Measurements from ENCODE around the gene RNF181. TPM values are rescaled to one million over a fixed set of nuclear protein-coding genes. Genes with fewer than 3 reads are reported as not detected.

The RNF181 gene
- total and polyA plus RNA-seq, 2 of the 13 experiments (the other 11 are each of a cell fraction or from before 2014, with no cell fraction given) = 224 to 578 TPM

DNA sequence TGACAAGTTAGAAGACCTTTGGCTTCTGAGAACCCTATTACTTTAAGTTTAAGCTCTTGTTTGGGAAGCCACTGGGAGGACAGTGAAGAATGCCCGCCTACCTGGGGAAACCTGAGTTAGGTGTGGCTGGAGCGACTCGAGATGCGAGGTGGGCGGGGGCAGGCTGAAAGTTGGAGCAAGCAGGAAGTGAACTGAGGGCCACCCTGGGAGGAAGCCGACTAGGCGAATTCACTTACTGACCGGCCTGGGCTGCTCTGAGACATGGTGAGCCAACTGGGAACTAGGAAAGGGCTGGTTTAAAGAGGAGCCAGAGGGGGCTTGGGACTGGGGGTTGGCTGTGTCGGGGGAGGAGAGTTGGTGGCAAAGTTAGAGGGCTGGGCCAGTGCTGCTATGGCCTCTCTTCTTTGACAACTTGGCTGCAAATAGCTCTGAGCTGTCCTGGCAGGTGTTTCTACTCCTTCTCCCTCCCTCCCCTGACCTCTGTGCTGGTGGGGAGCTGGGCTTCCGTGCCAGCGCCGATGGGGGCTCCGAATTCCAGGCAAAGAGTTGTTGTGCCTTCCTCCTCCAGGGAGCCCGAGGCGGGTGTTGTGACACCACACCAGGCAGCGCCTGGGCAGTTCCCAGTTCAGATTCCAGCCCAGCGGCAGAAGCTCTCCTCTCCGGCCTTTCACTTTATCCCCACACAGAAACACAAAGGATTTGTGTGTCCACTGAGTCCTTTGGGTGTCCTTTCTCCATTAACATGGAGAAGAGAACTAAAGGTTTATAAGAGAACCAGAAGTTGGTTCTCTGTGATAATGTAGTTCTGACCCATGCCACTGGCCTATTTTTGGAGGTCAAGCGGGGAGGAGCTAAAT is 17.9 kb upstream of the RNF181 start, which contains the start of gene VAMP8 (continued):
- TF ChIP-seq, protein P1, sequence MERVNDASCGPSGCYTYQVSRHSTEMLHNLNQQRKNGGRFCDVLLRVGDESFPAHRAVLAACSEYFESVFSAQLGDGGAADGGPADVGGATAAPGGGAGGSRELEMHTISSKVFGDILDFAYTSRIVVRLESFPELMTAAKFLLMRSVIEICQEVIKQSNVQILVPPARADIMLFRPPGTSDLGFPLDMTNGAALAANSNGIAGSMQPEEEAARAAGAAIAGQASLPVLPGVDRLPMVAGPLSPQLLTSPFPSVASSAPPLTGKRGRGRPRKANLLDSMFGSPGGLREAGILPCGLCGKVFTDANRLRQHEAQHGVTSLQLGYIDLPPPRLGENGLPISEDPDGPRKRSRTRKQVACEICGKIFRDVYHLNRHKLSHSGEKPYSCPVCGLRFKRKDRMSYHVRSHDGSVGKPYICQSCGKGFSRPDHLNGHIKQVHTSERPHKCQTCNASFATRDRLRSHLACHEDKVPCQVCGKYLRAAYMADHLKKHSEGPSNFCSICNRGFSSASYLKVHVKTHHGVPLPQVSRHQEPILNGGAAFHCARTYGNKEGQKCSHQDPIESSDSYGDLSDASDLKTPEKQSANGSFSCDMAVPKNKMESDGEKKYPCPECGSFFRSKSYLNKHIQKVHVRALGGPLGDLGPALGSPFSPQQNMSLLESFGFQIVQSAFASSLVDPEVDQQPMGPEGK (CRISPR knock-in tag; IDR thresholded peaks at IDR 0.05) = peak; percentile 50; the same call in 1 of the 2 replicates
- TF ChIP-seq GABPA (IDR thresholded peaks at IDR 0.05; ENCODE audit: low read depth, low read length) (no peak), GABPA (CRISPR knock-in tag; IDR thresholded peaks at IDR 0.05; ENCODE audit: low read depth) (peak; percentile 66), SIX4 (CRISPR knock-in tag; IDR thresholded peaks at IDR 0.05) (0 out of 2 replicates have a peak, but pooled peaks have one; percentile 31), STAT5B (CRISPR knock-in tag; IDR thresholded peaks at IDR 0.05) (no peak), ZNF883 (CRISPR knock-in tag; IDR thresholded peaks at IDR 0.05; ENCODE audit: not compliant biosample characterization) (peak; percentile 67), ZSCAN12 (CRISPR knock-in tag; IDR thresholded peaks at IDR 0.05) (no peak), RXRA (CRISPR knock-in tag; IDR thresholded peaks at IDR 0.05) (peak; percentile 20), ZNF354B (CRISPR knock-in tag; IDR thresholded peaks at IDR 0.05) (no peak), HDAC1 (CRISPR knock-in tag; IDR thresholded peaks at IDR 0.05) (0 out of 2 replicates have a peak, but pooled peaks have one; percentile 39), ETV5 (CRISPR knock-in tag; IDR thresholded peaks at IDR 0.05; ENCODE audit: borderline replicate concordance) (peak; percentile 34), ZNF430 (CRISPR knock-in tag; IDR thresholded peaks at IDR 0.05) (0 out of 2 replicates have a peak, but pooled peaks have one; percentile 39), ZIK1 (CRISPR knock-in tag; IDR thresholded peaks at IDR 0.05; ENCODE audit: borderline replicate concordance, low read depth) (0 out of 2 replicates have a peak, but pooled peaks have one; percentile 19), ZNF737 (CRISPR knock-in tag; IDR thresholded peaks at IDR 0.05; ENCODE audit: borderline replicate concordance) (no peak), ZNF589 (CRISPR knock-in tag; conservative IDR thresholded peaks at IDR 0.05) (no peak), ZNF768 (CRISPR knock-in tag; IDR thresholded peaks at IDR 0.05) (0 out of 2 replicates have a peak, but pooled peaks have one; percentile 11), YEATS4 (CRISPR knock-in tag; IDR thresholded peaks at IDR 0.05; ENCODE audit: borderline replicate concordance) (no peak), GZF1 (CRISPR knock-in tag; IDR thresholded peaks at IDR 0.05) (peak; percentile 23; the same call in 1 of the 2 replicates)
- TF ChIP-seq, protein P2, sequence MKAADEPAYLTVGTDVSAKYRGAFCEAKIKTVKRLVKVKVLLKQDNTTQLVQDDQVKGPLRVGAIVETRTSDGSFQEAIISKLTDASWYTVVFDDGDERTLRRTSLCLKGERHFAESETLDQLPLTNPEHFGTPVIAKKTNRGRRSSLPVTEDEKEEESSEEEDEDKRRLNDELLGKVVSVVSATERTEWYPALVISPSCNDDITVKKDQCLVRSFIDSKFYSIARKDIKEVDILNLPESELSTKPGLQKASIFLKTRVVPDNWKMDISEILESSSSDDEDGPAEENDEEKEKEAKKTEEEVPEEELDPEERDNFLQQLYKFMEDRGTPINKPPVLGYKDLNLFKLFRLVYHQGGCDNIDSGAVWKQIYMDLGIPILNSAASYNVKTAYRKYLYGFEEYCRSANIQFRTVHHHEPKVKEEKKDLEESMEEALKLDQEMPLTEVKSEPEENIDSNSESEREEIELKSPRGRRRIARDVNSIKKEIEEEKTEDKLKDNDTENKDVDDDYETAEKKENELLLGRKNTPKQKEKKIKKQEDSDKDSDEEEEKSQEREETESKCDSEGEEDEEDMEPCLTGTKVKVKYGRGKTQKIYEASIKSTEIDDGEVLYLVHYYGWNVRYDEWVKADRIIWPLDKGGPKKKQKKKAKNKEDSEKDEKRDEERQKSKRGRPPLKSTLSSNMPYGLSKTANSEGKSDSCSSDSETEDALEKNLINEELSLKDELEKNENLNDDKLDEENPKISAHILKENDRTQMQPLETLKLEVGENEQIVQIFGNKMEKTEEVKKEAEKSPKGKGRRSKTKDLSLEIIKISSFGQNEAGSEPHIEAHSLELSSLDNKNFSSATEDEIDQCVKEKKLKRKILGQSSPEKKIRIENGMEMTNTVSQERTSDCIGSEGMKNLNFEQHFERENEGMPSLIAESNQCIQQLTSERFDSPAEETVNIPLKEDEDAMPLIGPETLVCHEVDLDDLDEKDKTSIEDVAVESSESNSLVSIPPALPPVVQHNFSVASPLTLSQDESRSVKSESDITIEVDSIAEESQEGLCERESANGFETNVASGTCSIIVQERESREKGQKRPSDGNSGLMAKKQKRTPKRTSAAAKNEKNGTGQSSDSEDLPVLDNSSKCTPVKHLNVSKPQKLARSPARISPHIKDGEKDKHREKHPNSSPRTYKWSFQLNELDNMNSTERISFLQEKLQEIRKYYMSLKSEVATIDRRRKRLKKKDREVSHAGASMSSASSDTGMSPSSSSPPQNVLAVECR (CRISPR knock-in tag; IDR thresholded peaks at IDR 0.05; ENCODE audit: borderline replicate concordance) = peak; percentile 78
- TF ChIP-seq, protein P3, sequence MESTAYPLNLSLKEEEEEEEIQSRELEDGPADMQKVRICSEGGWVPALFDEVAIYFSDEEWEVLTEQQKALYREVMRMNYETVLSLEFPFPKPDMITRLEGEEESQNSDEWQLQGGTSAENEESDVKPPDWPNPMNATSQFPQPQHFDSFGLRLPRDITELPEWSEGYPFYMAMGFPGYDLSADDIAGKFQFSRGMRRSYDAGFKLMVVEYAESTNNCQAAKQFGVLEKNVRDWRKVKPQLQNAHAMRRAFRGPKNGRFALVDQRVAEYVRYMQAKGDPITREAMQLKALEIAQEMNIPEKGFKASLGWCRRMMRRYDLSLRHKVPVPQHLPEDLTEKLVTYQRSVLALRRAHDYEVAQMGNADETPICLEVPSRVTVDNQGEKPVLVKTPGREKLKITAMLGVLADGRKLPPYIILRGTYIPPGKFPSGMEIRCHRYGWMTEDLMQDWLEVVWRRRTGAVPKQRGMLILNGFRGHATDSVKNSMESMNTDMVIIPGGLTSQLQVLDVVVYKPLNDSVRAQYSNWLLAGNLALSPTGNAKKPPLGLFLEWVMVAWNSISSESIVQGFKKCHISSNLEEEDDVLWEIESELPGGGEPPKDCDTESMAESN (CRISPR knock-in tag; conservative IDR thresholded peaks at IDR 0.05) = no peak
- TF ChIP-seq, protein P4, sequence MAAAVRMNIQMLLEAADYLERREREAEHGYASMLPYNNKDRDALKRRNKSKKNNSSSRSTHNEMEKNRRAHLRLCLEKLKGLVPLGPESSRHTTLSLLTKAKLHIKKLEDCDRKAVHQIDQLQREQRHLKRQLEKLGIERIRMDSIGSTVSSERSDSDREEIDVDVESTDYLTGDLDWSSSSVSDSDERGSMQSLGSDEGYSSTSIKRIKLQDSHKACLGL (CRISPR knock-in tag; IDR thresholded peaks at IDR 0.05) = no peak
